Epithelial cell of esophagus (primary cell): ENCODE data around the gene CCDC81.

ENCODE experiments used
- DNase-seq: peaks from one replicate; pipeline ENCODE4 v3.0.0; 2010; ENCODE audit warnings: low read depth
- H3K4me3 ChIP-seq: 2 replicates; pipeline ENCODE4 v1.5.1; 2011; ENCODE audit warnings: mild to moderate bottlenecking, low read length, control low read depth
- TF ChIP-seq, protein P1 (sequence below): IDR thresholded peaks from 2 replicates; pipeline ENCODE4 v1.5.1; 2011; ENCODE audit warnings: low read depth, mild to moderate bottlenecking, low read length, control low read depth, inconsistent platforms; ENCODE audit not compliant: insufficient read depth; ENCODE audit errors: missing control alignments

CCDC81 gene

DNA sequence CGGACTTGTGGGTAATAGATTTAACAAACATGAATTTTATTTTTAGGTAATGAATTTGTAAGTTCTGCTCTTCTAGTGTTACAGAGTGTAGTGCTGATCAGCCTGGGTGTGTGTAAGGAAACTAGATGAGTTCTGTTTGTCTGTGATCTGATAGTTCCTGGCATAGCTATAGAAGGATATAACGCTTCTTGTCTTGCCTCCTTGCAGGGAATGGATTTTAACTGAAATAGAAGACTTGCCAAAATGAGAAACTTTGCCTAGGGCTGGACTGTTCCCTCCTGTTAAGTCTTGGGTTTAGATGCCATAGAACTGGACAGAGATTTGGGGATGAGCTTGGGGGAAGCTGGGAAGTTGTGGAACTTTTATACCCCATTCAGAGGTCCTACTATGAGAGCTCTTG lies 11.6 kb downstream of the CCDC81 start:
- no peak for DNase-seq
- TF ChIP-seq, protein P1, sequence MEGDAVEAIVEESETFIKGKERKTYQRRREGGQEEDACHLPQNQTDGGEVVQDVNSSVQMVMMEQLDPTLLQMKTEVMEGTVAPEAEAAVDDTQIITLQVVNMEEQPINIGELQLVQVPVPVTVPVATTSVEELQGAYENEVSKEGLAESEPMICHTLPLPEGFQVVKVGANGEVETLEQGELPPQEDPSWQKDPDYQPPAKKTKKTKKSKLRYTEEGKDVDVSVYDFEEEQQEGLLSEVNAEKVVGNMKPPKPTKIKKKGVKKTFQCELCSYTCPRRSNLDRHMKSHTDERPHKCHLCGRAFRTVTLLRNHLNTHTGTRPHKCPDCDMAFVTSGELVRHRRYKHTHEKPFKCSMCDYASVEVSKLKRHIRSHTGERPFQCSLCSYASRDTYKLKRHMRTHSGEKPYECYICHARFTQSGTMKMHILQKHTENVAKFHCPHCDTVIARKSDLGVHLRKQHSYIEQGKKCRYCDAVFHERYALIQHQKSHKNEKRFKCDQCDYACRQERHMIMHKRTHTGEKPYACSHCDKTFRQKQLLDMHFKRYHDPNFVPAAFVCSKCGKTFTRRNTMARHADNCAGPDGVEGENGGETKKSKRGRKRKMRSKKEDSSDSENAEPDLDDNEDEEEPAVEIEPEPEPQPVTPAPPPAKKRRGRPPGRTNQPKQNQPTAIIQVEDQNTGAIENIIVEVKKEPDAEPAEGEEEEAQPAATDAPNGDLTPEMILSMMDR: no peak
- H3K4me3 ChIP-seq: no peak overlapping the region

DNA sequence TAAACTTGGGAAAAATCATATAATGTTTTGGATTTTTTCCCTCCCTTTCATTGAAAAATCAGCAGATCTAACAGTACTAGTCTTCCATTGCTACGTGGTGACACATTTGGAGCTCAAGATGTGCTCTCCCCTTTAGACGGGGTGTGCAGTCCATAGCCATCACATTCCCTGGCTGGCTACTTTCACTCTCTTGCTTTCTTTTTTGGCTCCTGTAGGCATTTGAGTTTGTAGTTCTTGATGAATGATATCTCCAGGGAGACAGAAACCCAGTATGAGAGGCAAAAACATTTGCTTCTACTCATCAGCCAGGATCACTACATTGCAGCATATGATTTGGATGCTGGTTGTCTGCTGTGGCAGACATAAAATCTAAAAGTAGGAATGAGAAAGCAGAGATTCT lies 12.1 kb downstream of the CCDC81 start:
- no peak for DNase-seq
- H3K4me3 ChIP-seq: no peak overlapping the region
- TF ChIP-seq, protein P1: no peak

DNA sequence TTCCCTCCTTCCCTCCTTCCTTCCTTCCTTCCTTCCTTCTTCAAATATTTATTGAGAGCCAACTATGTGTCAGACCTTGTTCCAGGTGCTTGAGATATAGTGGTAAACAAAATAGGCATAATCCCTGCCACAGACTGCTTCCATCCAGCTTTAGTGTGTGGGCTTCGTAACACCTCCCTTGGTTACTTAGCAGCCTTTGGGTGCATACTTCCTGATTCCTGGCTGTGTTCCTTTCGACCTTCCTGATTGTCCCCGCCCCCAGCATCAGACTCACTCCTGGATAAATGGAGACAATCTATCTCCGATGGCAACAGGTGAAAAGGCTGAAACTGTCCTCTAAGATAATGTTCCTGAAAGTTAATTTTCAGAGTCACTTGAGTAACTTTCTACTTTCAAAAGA lies 13.5 kb downstream of the CCDC81 start:
- TF ChIP-seq, protein P1: no peak
- DNase-seq: no peak
- no peak overlapping the region for H3K4me3 ChIP-seq

DNA sequence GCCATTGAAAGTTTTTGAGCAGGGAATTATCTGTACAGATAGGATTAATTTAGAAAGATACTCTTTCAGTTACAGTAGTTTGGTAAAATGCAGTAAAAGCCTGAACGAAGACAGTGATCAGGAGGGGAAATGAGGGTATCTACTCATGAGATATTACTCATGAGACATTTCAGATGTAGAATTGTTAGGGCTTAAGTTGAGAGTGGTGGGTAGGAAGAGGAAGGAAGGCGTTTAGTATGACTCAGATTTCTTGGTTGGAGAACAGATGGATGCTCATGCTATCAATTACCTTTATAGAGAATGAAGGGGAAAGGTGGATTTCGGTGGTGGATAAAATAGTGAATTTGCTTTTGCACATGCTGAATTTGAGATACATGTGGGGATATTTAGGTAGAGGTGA lies 15.8 kb downstream of the CCDC81 start:
- H3K4me3 ChIP-seq: no peak overlapping the region
- TF ChIP-seq, protein P1: no peak
- no peak for DNase-seq

DNA sequence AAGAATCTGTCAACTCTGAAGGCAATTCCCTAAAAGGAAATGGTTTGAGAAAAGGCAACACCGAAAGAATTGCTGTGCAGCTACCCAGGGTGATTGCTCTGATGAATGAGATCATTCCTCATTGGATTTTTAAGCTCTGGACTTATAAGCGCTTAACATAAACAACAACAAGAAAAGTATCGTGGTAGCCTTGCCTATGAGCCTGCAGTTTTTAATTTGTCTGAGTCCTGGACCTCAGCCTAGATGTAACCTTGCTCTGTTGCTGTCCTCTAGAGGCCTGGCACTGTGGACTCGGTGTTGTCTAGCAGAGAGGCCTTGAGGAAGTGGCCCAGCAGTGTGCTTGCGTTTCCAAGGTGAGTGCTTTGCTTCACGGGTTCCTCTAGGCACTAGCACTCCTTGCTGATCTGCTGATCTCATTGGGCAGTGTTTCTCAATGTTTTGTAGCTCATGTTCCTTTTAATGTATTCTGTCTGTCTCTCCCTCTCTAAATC lies 20.4 kb downstream of the CCDC81 start:
- DNase-seq: peak; percentile 18
- H3K4me3 ChIP-seq: no peak overlapping the region
- TF ChIP-seq, protein P1: no peak

DNA sequence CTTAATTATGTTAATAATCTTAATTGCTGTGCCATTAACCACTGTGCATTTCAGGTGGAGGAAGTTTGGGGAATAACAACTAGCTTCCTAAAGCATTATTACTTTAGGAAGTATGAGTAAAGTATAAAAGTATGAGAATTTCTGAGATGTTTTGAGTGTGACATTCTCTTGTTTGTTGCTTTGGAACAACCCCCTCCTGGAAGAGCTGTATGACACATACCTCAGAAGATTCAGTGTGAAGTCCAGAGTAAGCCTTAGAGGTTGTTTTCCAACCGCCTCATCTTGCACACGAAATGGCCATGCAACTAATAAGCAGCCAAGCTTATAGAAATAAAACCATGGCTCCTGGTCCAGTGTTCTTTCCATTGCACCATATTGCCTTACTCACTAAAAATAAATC lies 21.7 kb downstream of the CCDC81 start:
- no peak overlapping the region for H3K4me3 ChIP-seq
- TF ChIP-seq, protein P1: no peak
- DNase-seq: peak; percentile 33

DNA sequence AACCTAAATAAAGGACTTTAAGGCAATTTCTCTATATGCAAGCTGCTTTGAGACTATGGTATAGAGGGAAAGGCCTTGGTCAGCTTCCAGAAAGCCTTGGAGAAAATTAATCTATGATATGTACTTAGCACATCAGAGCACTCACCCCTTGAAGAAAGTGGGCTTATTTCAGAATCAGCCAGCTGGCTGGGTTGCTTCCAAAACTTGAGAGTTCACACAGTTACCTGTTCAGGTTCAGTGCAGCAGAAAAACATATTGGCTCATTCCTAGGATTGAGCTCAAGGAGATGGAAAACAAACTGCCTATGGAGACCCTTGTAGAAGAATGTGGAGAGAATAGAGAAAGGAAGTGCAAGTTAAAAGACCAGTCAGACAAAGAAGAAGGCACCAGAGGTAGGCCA lies 22.7 kb downstream of the CCDC81 start:
- H3K4me3 ChIP-seq: no peak overlapping the region
- TF ChIP-seq, protein P1: no peak
- no peak for DNase-seq
